ENCODE results near the gene PALM3.
A peak's percentile ranks its signal among the peaks of the same experiment; 100 is the strongest.

PALM3 gene, protein sequence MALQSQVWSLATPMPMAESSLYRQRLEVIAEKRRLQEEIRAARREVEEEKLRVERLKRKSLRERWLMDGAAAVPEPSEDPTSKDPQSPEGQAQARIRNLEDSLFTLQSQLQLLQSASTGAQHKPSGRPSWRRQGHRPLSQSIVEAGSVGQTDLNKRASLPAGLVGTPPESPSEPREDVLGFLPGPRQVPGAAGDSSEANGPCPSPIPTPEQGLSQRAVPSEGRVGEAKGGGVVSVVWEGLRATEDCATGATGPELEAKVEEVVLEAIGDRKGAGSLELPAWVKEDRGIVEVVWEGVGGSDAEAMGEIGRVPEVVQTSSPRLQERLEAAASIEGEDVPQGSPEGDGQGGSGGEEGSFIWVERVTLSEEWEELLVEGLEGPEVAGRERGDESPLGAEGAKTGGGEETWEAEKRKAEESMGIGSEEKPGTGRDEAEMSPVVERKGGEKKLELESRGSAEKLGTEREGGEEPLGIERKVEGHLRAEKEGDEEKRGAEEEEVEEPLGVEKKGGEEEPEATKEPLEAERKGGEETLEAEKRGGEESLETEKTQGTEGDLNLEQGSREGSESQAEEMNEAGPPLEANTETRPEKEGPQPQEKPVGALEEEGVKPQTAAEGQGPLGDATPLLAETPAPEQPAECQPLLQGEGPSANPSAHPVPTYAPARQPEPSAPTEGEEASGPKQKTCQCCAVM

DNA sequence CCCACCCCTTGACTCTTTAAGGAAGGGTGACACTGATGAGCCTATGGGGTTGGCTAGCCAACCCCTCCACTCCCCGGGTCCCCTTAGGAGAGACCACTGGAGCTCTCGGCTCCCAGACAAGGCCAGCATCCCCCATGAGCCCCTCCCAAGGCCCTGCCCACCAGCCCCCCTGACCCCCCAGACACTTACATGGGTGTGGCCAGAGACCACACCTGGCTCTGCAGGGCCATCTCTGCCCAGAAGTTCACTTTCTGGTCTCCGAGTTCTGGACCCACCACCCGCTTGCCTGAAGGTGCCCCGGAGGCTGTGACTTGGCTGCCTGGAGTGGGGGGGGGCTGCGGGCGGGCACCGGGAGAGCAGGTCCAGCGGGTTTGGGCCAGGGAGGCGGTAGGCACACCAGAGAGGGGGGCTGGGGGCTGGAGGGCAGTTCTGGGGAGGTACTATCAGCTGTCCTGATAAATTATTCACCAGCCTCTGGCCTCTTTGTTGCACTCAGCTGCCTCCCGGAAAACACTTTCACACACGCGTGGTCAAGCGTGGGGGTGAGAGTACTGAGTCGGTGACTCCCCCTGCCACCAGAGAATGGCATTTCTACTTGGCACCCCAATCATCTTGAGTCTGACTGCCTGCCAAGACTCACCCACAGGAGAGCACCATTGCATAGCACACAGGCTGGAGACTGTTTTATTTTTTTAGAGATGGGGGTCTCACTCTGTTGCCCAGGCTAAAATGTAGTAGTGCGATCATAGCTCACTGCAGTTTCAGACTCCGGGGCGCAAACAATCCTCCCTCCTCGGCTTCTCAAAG is at the start of gene PALM3:
TSS of gene PALM3 (minus strand) at position 326 of the 807 bp plus-strand sequence. CDS start at position 230, 96 bp downstream.
- no peak for DNase-seq (ENCODE audit: low spot score)

DNA sequence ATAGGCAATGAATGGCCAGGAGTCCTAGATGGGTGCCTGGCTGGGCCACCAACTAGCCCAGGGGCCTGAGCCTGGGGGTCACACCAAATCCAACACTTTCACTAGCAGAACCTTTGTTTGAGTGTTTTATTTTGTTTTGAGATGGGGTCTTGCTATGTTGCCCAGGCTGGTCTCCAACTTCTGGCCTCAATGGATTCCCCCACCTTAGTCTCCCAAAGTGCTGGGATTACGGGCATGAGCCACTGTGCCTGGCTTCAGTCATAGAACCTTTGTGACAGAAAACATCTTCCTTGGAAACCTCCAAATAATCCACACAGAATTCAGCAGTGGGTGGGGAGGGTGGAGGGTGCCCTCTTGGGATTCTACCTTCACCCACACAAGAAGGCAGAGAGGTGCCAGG is 49.6 kb upstream of the PALM3 start:
- no peak for DNase-seq (ENCODE audit: low spot score)

DNA sequence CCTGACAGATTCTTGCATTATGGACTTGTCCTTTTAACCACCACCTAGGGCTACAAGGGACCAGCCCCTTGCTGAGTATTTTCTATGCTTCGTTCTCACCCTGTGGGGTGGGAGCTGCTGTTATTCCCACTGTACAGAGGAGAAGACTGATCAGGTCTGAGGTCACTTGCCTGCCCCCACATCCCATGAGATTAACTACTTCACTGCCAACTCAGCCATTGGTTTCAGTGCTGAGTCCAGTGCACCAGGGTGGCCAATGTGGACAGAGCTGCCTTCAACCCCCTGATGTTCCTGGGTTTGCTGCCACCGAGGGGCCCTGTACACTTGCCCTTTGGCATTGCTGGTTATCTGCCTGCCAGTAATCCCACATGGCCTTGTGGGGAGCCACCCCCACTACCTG is 48.8 kb upstream of the PALM3 start:
- DNase-seq (ENCODE audit: low spot score) = no peak

DNA sequence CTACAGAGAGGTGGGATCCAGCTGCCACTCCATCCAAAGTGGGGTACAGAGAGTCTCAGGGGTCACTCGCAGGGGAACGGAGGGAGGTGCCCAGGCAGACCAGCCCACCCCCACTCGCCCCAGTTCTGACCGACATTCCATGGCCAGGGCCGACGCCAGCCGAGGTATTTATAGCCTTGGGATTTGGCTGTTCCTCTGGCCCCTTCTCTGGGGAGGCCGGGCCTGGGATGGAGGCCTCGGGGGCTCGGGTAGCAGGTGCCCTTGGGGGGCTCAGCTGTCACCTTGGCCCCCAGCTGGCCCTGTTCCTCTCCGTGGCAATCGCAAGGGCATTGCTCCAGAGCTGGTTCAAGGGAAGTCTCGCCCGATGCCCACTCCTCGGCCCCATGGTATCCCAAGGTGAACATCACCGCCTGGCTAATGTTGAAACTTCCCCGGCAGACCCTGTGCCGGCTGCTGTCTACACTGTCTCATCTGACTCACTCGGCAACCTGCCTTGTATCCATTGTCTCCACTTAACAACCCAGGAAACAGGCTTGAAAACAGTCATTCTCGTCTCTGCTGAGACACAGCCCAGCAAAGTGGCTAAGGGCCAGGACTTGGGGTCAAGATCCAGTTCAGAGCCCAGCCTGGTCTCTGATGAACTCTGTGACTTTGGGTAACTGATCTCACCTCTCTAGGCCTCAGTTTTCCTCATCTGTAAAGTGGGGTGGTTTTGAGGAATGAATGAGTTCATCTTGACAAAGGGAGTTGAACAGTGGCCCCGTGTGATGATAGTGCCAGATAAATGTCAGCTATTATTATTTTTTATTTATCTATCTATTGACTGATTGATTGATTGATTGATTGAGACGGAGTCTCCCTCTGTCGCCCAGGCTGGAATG is 45.9 kb upstream of the PALM3 start:
- DNase-seq (ENCODE audit: low spot score) = no peak

DNA sequence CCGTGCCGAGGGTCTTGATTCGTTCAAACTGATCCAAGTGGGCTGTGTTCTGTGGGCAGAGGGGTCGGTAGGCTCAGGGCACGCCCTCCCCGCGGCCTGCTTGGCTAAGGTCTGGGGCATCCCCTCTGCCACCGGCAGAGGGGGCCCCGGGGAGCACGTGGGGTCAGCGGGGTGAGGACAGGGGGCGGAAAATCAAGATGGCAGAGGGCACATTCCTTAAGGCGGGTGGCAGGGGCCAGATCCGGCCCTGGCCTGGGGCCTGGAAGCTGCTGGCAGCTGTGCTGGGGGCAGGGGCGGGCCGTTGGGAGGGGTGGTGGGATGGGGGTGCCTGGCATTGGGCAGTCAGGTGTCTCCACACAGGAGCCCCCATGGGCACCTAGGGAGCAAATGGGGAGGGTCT is 45.0 kb upstream of the PALM3 start:
- no peak for DNase-seq (ENCODE audit: low spot score)

DNA sequence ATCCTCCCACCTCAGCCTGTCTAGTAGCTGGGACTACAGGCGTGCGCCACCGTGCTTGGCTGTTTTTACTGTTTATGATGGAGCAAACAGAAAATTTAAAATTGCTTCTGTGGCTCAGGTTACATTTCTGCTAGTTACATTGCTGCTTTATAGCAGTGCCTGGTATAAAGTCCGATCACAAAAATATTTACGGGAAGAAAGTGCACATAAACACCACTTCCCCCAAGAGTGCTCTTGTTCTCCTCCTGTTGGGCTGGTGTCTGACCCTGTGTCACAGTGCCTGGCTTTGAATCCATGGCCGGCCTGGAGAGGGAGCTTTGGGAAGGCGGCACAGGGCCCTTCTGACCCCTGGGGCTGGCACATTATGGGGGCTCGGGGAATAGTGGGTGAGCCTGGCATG is 43.8 kb upstream of the PALM3 start:
- DNase-seq (ENCODE audit: low spot score) = no peak

DNA sequence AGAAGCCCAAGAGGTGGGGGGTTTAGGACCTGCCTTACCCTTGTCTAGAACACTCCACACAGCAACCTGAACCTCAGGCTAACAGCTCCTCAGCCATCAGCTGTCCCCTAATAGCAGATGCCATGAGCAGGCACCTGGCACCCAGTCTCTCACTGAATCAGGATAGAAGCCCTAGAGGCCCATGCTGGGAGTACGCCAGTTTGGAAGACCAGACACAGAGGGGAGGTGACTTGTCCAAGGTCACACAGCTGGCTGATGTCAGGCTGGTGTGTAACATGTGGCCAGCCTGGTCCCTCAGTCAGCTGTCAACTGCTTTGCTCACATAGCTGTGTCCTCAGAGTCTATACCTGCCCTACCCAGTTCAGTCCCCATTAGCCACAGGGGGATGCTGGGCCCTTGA is 41.4 kb upstream of the PALM3 start:
- no peak for DNase-seq (ENCODE audit: low spot score)

DNA sequence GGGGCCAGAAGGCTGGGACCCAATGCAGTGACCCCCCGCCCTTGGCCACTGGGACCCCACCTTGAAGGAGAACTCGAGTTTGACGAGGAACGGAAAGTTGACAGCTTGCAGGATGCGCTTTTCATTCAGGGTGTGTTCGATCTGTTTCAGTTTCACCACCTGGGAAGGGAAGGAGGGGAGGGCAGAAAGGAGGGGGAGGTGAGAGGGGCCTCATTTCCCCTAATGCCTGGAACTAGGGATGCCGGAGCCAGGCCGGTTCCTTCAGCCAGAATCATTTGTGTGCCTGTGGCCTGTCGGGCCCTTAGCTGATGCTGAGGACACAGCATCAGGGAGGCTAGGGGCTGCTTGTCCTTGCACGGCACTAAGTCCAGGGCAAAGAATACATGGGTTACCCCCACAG is 40.9 kb upstream of the PALM3 start:
- DNase-seq (ENCODE audit: low spot score) = no peak

DNA sequence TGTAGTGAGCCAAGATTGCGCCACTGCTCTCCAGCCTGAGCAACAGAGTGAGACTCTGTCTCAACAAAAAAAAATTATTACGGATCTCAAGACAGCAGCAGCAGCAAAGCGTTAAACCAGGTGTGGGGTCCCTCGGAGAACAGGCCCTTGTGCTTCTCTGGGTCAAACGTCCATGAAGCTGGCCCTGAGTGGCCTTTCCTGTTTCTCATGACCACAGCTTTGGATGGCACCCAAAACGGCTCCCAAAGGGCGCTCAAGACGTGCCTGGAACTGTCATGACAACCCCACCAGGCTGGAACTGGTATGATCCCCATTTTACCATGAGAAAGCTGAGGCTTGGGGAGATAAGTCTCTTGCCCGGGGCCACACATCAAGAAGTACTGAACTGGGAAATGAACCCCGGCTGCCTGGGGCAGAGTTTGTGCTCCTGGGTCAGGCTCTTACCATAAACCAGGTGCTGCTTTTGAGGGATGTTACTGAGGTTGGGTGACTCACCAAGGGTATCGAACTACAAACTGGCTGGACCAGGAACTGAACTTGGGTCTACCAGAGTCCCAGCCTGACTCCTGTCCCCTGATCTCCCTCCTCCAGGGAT is 40.3 kb upstream of the PALM3 start:
- DNase-seq (ENCODE audit: low spot score) = no peak

DNA sequence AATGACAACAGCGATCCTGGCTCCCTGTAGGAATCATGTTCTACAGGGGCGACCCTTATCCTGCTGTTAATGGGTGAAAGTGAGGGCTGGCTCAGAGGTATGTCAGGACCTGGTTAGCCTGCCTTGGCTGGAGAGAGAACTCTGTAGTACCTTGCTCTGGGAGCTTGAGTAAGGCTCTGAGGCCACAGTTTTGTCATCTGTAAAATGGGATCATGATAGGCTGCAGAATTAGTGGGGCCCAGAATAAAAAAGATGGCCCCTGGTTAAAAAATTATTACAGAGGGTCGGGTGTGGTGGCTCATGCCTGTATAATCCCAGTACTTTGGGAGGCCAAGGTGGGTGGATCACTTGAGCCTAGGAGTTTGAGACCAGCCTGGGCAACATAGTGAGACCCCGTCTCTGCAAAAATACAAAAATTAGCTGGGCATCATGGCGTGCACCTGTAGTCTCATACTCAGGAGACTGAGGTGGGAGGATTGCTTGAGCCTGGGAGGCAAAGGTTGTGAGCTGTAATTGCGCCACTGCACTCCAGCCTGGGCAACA is 39.2 kb upstream of the PALM3 start:
- DNase-seq (ENCODE audit: low spot score) = no peak

DNA sequence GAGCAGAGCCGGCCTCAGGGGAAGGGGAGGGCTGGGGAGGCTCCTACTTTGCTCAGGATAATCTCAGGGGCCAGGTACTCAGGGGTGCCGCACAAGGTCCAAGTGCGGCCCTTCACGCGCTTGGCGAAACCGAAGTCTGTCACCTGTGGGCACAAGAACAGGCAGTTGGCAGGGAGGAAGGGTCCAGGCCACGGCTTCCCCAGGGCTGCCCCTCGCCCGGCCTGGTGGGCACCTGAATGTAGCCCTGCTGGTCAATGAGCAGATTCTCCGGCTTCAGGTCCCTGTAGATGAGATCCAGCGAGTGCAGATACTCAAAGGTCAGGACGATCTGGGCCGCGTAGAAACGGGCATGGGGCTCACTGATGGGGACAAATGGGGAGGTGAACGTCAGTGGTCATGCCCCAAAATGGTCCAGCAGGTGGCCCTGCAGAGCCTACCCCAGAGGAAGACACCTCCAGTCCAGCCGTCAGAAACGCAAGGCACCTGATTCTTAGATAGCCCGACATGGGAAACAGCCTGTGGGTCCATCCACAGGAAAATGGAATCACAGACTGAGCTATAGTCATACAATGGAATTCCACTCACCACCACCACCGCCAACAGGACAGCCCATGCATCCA is 35.8 kb upstream of the PALM3 start:
- DNase-seq (ENCODE audit: low spot score) = no peak

DNA sequence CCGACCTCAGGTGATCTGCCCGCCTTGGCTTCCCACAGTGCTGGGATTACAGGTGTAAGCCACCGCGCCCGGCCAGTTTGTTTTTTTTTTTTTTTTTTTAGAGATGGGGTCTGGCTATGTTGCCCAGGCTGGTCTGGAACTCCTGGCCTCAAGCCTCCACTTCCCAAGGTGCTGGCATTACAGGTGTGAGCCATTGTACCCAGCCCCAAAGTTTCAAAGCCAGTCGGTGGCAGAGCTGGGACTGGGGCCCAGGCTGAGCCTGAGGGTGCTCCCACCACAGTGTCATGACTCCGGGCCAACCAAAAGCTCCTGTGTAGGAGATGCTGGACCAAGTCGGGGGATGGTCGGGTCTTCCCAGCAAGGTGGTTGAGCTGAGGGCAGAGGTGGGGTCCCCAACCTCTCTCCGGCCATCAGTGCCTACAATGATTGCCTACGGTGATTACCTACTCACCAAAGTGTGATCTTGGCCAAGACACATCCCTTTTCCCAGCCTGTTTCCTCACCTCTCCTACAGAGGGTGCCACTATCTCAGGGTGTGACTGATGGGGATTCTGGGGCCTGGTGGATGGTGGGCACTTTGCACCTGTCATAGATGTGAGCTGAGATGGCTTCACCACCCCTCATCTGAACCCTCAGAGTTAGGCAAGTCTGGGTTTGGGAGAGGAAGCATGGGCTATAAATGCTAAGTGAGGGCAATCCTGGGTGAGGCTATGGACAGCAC is 34.6 kb upstream of the PALM3 start:
- DNase-seq (ENCODE audit: low spot score) = no peak

DNA sequence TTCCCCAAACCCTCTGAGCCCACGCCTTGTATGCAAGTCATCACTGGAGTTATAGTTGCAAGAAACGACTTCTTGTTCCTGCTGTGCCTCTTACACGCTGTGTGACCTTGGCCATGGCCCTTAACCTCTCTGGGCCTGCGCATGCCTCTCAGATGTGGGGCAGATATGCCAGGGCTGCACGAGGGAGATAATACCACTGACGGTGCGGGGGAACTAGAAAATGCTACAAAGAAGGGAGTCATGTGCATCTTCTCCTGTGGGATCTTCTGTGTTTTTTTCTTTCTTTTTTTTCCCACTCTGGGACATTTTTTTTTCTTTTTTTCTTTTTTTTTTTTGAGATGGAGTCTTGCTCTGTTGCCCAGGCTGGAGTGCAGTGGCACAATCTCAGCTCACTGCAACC is 33.0 kb upstream of the PALM3 start:
- no peak for DNase-seq (ENCODE audit: low spot score)

DNA sequence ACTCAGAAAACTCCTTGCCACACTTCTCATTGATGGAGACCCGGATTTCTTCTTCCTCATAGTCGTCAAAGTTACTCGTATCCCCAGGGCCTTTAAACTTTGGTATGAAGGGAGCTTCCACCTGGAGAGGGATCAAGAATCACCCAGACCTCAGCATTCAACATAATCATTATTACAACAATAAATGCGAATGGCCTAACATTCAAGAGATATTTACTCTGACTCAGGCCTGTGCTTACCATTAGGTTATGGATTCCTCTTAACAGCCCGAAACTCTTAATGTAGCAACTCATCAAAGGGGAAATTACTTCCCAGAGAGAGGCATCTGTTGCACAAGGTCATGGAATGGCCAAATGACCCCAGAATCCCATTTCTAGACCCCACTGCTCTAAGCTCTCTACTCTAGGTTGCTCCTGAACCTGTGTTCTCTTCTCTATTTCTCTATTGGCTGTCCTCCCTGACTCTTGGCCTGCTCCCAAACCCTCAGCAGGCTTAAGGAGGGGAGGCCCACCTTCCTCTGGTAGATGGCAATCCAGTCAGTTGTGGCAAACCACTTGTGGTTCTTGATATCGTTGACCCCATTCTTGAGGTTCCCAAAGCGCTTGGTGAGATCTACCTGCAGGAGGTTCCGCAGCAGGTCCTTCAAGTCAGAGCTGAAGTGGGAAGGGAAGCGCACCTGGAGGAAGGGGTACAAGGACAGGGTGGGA is 31.4 kb upstream of the PALM3 start:
- no peak for DNase-seq (ENCODE audit: low spot score)

DNA sequence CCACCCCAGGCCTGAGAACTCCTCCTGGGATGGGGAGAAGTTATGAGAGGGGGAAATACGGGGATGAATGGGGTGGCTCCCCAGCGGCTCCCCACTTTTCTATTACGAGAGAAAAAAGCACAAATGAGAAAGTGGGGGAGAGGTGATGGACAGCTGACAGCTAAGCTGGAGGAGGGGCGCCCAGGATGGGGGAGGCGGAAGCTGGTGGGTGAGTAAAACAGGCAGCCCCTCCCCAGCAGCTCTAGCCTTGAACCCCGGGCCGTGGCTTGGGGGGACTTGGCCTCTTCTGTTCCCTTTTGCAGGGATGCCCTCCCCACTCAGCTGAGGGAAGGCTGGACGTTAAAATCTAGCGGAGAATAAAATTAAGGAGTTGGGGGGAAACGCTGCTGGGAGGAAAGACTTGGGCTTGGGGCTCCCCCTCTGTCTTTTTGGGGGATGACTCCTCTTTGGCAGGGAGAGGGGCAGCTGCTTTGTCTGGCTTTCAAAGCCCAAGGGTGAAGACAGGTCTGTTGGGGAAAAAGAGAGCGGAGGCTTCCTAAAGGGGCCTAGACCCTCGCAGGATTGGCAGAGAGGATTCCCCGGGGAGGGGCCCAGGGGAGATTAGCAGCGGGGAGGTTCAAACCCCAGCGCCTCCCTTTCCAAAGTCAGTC is 30.1 kb upstream of the PALM3 start:
- no peak for DNase-seq (ENCODE audit: low spot score)

DNA sequence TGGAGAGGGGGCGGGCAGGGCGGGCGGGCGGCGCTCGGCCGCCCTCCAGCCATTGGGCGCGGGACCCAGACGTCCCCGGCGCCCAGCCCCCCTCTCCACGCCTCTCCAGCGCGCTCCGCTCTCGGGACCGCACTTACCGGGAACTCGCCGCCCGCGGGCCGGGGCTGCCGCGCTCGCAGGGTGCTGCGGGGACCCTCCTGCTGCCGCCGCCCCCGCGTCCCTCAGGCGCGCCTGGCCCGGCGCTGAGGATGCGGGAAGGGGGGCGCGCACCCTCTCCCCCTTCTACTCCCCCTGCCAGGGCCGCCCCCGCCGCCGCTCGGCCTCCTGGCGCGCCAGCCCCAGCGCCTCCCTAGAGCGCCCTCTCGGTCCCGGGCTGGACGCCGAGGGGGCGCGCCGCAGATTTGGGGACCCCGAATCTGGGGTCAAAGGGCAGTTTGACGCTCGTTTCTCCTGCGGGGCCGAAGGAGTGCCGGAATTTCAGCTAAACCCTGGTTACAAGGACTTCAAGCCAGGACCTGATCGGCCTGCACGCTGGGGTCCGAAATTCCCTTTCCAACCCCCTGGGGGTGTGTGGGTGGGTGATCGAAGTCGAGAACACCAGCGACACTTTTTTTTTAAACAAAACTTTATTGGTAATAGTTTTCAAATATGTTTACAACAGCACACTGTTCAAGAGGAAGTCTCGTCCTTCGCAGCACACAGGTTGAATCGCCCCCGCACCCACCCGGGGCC is 29.4 kb upstream of the PALM3 start:
- DNase-seq (ENCODE audit: low spot score) = peak; percentile 74

DNA sequence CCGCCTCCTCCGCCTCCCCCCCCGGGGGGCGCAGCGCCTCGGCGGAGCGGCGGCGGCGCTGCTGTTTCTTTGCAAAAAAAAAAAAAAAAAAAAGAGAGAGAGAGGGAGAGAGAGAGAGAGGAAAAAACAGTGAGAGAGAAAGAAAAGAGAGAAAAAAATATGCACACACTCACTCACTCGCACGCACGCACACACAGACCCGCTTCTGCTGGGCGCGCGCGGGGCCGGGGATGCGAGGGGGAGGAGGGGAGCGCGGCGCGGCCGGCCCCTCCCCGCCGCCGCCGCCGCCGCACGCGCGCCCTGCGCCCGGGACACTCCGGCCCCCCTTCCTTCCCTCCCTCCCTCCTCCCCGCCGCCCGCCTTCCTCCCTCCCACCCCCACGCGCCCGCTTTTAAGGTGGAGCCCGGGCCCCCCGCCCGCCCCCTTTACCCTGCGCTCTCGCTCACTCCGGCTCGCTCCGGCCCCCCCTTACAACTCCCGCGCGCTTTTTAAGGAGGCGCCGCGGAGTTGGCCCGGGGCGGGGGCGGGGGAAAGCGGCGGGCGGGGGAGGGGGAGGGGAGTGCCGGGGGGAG is 28.7 kb upstream of the PALM3 start, which contains the start of gene SAMD1:
TSS of gene SAMD1 (minus strand) at position 243 of the 572 bp plus-strand sequence.
- DNase-seq (ENCODE audit: low spot score) = peak; percentile 81
